Activated naive CD8-positive, alpha-beta T cell (primary cell): Measurements from ENCODE around the gene FOS.

Experiments
- H3K27ac Mint-ChIP-seq: one replicate; pipeline ENCODE4 v1.8.0; 2021; ENCODE audit warnings: mixed read lengths
- H3K27me3 Mint-ChIP-seq: one replicate; pipeline ENCODE4 v1.8.0; 2021; ENCODE audit warnings: mixed read lengths
- H3K36me3 Mint-ChIP-seq: one replicate; pipeline ENCODE4 v1.8.0; 2021; ENCODE audit warnings: mixed read lengths
- H3K4me1 Mint-ChIP-seq: one replicate; pipeline ENCODE4 v1.8.0; 2021; ENCODE audit warnings: low read depth, mixed read lengths
- H3K4me3 Mint-ChIP-seq: one replicate; pipeline ENCODE4 v1.8.0; 2021; ENCODE audit warnings: mild to moderate bottlenecking, mixed read lengths
- H3K9me3 Mint-ChIP-seq: one replicate; pipeline ENCODE4 v1.8.0; 2021; ENCODE audit warnings: low read depth, mixed read lengths

The FOS gene

DNA sequence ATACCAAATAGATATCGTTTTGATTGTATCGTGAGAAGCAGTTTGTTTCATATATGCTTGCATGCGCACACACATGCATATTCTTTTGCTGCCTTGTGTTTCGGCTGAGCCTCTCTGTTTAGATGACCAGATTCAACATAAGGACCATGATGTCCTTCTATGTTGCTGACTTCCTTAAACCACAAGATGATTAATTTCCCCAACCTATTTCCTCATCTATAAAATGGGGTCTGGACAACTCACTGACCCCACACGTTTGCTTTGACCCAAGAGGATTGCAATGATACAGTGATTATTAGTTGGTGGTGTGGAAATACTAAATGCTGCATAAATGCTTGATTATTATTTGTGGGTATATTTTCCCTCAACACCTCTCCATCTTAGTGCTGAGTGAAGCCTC lies 16.8 kb upstream of the FOS start:
- no peaks in the 10 kb centered on the region for H3K27me3 Mint-ChIP-seq
- no peaks in the 10 kb centered on the region for H3K9me3 Mint-ChIP-seq
- peaks cover 30% of the 10 kb centered on the region for H3K4me1 Mint-ChIP-seq
- no peak overlapping the region for H3K4me3 Mint-ChIP-seq
- H3K36me3 Mint-ChIP-seq, result no peaks in the 10 kb centered on the region
- no peak overlapping the region for H3K27ac Mint-ChIP-seq

- Mint-ChIP-seq H3K27me3 (no peaks in the 10 kb centered on the region), H3K4me3 (no peak overlapping the region), H3K27ac (no peak overlapping the region), H3K4me1 (peaks cover 25% of the 10 kb centered on the region), H3K36me3 (no peaks in the 10 kb centered on the region), H3K9me3 (no peaks in the 10 kb centered on the region)
Measured at GRCh38 chr14:75262641-75263040, 16.0 kb upstream of the FOS start.

- Mint-ChIP-seq H3K36me3 (no peaks in the 10 kb centered on the region), H3K4me1 (peaks cover 16% of the 10 kb centered on the region), H3K9me3 (no peaks in the 10 kb centered on the region), H3K27ac (no peak overlapping the region), H3K4me3 (no peak overlapping the region), H3K27me3 (no peaks in the 10 kb centered on the region)
Measured at GRCh38 chr14:75264036-75264435, 14.6 kb upstream of the FOS start.

- Mint-ChIP-seq H3K4me3 (no peak overlapping the region), H3K27ac (no peak overlapping the region), H3K36me3 (no peaks in the 10 kb centered on the region), H3K9me3 (no peaks in the 10 kb centered on the region), H3K27me3 (peaks cover 3% of the 10 kb centered on the region), H3K4me1 (peaks cover 4% of the 10 kb centered on the region)
Measured at GRCh38 chr14:75267141-75267721, 11.4 kb upstream of the FOS start.

DNA sequence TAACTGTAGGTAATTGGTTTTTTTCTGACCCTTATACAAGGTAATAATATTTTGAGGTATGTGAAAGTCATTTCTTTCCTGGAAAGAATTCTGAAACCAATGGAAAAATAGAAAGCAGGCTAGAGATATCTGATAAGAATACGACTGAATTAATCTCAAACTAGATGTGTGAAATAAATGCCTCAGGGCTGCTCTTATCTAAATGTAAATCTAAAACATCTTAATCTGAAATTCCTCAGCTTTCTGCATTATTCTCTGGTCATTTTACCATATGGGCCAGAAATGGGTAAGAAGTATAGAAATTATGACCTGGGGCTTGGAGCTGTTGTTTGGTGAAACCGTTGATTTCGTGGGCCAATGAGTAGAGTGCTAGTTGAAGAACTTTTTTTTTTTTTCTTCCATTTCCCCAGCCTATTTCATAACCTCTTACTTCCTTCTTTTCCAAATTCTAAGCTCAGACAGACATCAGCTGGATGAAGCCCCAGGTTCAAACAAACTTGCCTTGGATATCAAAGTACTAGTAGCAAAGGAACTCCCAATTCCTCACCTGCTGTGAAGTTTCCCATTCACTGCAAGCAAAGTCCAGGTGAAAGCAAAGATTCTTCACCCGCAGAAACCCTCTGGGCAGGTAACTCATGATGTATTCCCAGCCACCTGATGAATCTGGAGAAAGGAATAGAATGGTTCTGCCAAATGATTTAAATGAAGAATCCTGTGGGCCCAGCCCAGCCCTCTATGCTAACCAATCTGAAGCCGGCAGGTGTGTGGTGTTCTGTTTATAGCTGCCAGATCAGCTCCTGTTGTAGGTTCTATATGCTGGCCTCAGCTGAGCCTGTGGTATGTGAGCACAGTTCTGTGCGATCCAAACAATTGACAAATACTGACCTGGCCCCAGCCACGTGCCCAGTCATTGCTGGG lies 9.7 kb upstream of the FOS start:
- peaks cover 8% of the 10 kb centered on the region for H3K4me1 Mint-ChIP-seq
- peaks cover 4% of the 10 kb centered on the region for H3K27me3 Mint-ChIP-seq
- H3K4me3 Mint-ChIP-seq, result no peak overlapping the region
- no peaks in the 10 kb centered on the region for H3K36me3 Mint-ChIP-seq
- H3K27ac Mint-ChIP-seq, result no peak overlapping the region
- no peaks in the 10 kb centered on the region for H3K9me3 Mint-ChIP-seq

GRCh38 chr14:75271514-75271913 lies 7.1 kb upstream of the FOS start:
- Mint-ChIP-seq H3K4me1 (peaks cover 28% of the 10 kb centered on the region), H3K27ac (no peak overlapping the region), H3K36me3 (no peaks in the 10 kb centered on the region), H3K27me3 (peaks cover 11% of the 10 kb centered on the region), H3K9me3 (no peaks in the 10 kb centered on the region), H3K4me3 (no peak overlapping the region)

DNA sequence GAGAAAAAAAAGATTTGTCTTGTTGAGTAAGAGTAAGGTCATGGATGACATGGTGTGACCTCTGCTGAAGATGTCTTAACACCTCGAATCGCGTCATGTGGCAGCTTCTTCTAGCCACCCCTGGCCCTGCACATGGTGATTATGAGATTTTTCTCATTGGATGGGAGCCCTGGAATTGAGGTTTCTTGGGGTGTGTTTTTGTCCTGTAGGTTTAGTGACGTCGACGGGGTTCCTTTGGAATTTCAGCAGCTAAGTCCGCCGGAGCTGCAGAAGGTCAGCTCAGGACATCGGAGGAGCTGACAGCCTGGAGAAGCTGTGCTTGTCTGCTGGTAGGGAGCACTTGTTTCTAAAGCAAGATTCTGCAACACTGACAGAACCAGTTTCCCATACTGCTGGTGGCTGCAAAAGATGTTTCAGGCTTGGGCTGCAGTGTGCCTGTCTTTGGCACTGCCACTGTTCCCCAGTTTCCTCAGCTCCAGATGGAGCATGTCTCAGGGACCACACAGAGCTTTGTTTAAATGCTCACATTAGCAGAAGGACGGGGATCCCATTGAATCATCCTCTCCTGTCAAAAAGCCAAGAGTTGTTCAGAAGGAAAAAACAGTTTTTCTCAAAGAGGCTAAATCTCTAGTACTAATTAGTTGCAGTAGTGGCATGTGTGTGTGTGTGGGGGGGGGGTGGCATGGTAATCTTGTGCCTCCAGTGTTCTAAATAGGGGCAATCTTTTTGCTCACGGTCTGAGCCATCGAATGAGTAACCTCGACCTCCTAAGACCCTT lies 5.2 kb upstream of the FOS start:
- H3K4me1 Mint-ChIP-seq, result peaks cover 38% of the 10 kb centered on the region
- no peak overlapping the region for H3K27ac Mint-ChIP-seq
- H3K4me3 Mint-ChIP-seq, result peak overlapping the region; percentile 5
- H3K36me3 Mint-ChIP-seq, result no peaks in the 10 kb centered on the region
- no peaks in the 10 kb centered on the region for H3K9me3 Mint-ChIP-seq
- H3K27me3 Mint-ChIP-seq, result peaks cover 15% of the 10 kb centered on the region

- Mint-ChIP-seq H3K36me3 (no peaks in the 10 kb centered on the region), H3K27ac (no peak overlapping the region), H3K4me1 (peaks cover 39% of the 10 kb centered on the region), H3K9me3 (no peaks in the 10 kb centered on the region), H3K4me3 (peak overlapping the region; percentile 33), H3K27me3 (peaks cover 15% of the 10 kb centered on the region)
Measured at GRCh38 chr14:75274050-75274898, 4.4 kb upstream of the FOS start.

- Mint-ChIP-seq H3K36me3 (no peaks in the 10 kb centered on the region), H3K27me3 (peaks cover 15% of the 10 kb centered on the region), H3K9me3 (no peaks in the 10 kb centered on the region), H3K27ac (no peak overlapping the region), H3K4me1 (peaks cover 47% of the 10 kb centered on the region), H3K4me3 (peak overlapping the region; percentile 33)
Measured at GRCh38 chr14:75274899-75275569, 3.6 kb upstream of the FOS start.

DNA sequence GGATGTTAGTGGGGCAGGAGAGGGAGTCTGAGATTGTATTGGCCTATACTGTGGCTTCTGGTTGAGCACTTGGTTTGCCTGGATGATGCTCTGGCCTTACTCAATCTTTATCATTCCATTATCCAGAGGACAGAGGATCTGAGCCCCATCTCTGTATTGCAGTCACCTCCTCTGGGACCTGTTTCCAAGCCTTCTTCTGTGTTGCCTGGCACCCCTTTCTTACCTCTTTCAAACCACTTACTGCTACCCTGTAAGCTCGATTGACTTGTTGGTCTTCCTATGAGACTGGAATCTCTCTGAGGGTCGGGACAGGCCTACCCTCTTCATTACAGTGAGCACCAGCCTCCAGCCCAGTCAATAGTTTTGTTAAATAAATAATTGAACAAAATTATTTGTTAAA lies 3.0 kb upstream of the FOS start:
- Mint-ChIP-seq H3K9me3 (no peaks in the 10 kb centered on the region), H3K4me3 (no peak overlapping the region), H3K27me3 (peaks cover 15% of the 10 kb centered on the region), H3K4me1 (peaks cover 51% of the 10 kb centered on the region), H3K27ac (no peak overlapping the region), H3K36me3 (peaks cover 5% of the 10 kb centered on the region)

- Mint-ChIP-seq H3K36me3 (peaks cover 15% of the 10 kb centered on the region), H3K27ac (peak overlapping the region; percentile 46), H3K4me1 (peaks cover 61% of the 10 kb centered on the region), H3K4me3 (peak overlapping the region; percentile 93), H3K27me3 (peaks cover 13% of the 10 kb centered on the region), H3K9me3 (no peaks in the 10 kb centered on the region)
Measured at GRCh38 chr14:75277008-75277814, 1.4 kb upstream of the FOS start.

GRCh38 chr14:75277815-75278421 lies 710 bp upstream of the FOS start:
- Mint-ChIP-seq H3K9me3 (no peaks in the 10 kb centered on the region), H3K4me3 (peak overlapping the region; percentile 93), H3K27ac (peak overlapping the region; percentile 46), H3K36me3 (peaks cover 16% of the 10 kb centered on the region), H3K4me1 (peaks cover 62% of the 10 kb centered on the region), H3K27me3 (peaks cover 13% of the 10 kb centered on the region)

GRCh38 chr14:75279153-75279762 lies 630 bp downstream of the FOS start:
- Mint-ChIP-seq H3K36me3 (peaks cover 16% of the 10 kb centered on the region), H3K27me3 (peaks cover 9% of the 10 kb centered on the region), H3K4me1 (peaks cover 57% of the 10 kb centered on the region), H3K27ac (peak overlapping the region; percentile 90), H3K4me3 (peak overlapping the region; percentile 93), H3K9me3 (no peaks in the 10 kb centered on the region)
